HepG2 (cell line): ENCODE measurements around the gene CCDC197. TPM values are rescaled to one million over a fixed set of nuclear protein-coding genes. Genes with fewer than 3 reads are reported as not detected.

Source experiments
- ARID2 ChIP-seq: sonication (generic); formaldehyde crosslinking; IDR thresholded peaks from 2 replicates; pipeline ENCODE4 v1.8.1; 2022; ENCODE audit warnings: mild to moderate bottlenecking, missing genetic modification reagents, borderline replicate concordance
- CREB1 ChIP-seq, 2 experiments: fragments of 450-650 bp in 1 of 2; IDR thresholded peaks; 2 replicates each; pipeline ENCODE4 v1.6.1; 2016 to 2017; ENCODE audit warnings: control low read depth in 1 of 2, mild to moderate bottlenecking in 1 of 2, missing compliant biosample characterization in 1 of 2, missing genetic modification characterization in 1 of 2
- CREM ChIP-seq, 2 experiments: sonication (generic) in 1 of 2; formaldehyde crosslinking in 1 of 2; IDR thresholded peaks; 2 replicates each; pipeline versions ENCODE4 v1.4.0 to v1.6.1; 2016 to 2020; ENCODE audit warnings: antibody characterized with exemption in 1 of 2, mild to moderate bottlenecking in 1 of 2, missing genetic modification reagents in 1 of 2
- EZH2 ChIP-seq: conservative IDR thresholded peaks from 2 replicates; pipeline ENCODE4 v1.6.1; 2012; ENCODE audit warnings: mild to moderate bottlenecking, low read depth, low read length, moderate library complexity
- FOXK1 ChIP-seq: sonication (generic); formaldehyde crosslinking; IDR thresholded peaks from 2 replicates; pipeline ENCODE4 v1.4.0; 2020; ENCODE audit warnings: low read depth, missing genetic modification reagents, borderline replicate concordance
- HDAC1 ChIP-seq: sonication (generic); formaldehyde crosslinking; IDR thresholded peaks from 2 replicates; pipeline ENCODE4 v1.5.1; 2020; ENCODE audit warnings: mild to moderate bottlenecking, missing genetic modification reagents
- HHEX ChIP-seq: IDR thresholded peaks from 2 replicates; pipeline ENCODE4 v1.6.1; 2016; ENCODE audit warnings: control low read depth
- KAT8 ChIP-seq: IDR thresholded peaks from 2 replicates; pipeline ENCODE4 v1.6.1; 2016; ENCODE audit warnings: missing genetic modification reagents, missing compliant biosample characterization
- KMT2A ChIP-seq: sonication (generic); formaldehyde crosslinking; IDR thresholded peaks from 2 replicates; pipeline ENCODE4 v1.4.0; 2020; ENCODE audit warnings: missing genetic modification reagents
- ONECUT2 ChIP-seq: sonication (generic); formaldehyde crosslinking; IDR thresholded peaks from 2 replicates; pipeline ENCODE4 v1.4.0; 2020; ENCODE audit warnings: missing genetic modification reagents
- POGZ ChIP-seq: sonication (generic); formaldehyde crosslinking; IDR thresholded peaks from 2 replicates; pipeline ENCODE4 v1.4.0; 2020; ENCODE audit warnings: mild to moderate bottlenecking, missing genetic modification reagents
- REPIN1 ChIP-seq: sonication (generic); formaldehyde crosslinking; IDR thresholded peaks from 2 replicates; pipeline ENCODE4 v1.8.0; 2022; ENCODE audit warnings: missing genetic modification reagents, low read depth, mild to moderate bottlenecking, borderline replicate concordance
- SOX6 ChIP-seq, 2 experiments: fragments of 450-650 bp in 1 of 2; sonication (generic) in 1 of 2; formaldehyde crosslinking in 1 of 2; IDR thresholded peaks; 2 replicates each; pipeline versions ENCODE4 v1.4.0 to v1.6.1; 2017 to 2020; ENCODE audit warnings: antibody characterized with exemption in 1 of 2, mild to moderate bottlenecking in 1 of 2, missing genetic modification reagents in 1 of 2
- ZMYM4 ChIP-seq: sonication (generic); formaldehyde crosslinking; IDR thresholded peaks from 2 replicates; pipeline ENCODE4 v1.8.1; 2023; ENCODE audit warnings: mild to moderate bottlenecking, missing genetic modification reagents
- polyA plus RNA-seq, 8 experiments: library from polyadenylated mRNA; depleted of rRNA in 3 of 8; stranded (reverse) in 7 of 8; unstranded in 1 of 8; fragments of >200 nt; fragmentation: Illumina TruSeq in 4 of 8; extraction: Trizol in 4 of 8; gene quantifications; 2 replicates each; pipeline versions ENCODE4 v1.2.1 to v1.2.3, GENCODE V29; 2011 to 2016; ENCODE audit warnings: low read depth in 4 of 8, missing spikeins in 1 of 8, mixed read lengths in 1 of 8; ENCODE audit not compliant: insufficient read depth in 1 of 8
- total RNA-seq, 5 experiments: library from RNA; depleted of rRNA; stranded (reverse); fragments of >200 nt; fragmentation: Illumina TruSeq; extraction: Trizol; gene quantifications; 2 replicates each; pipeline ENCODE4 v1.2.3, GENCODE V29; 2016; ENCODE audit warnings: low read depth in 1 of 5
- TF ChIP-seq, protein P1 (sequence below): sonication (generic); formaldehyde crosslinking; IDR thresholded peaks from 2 replicates; pipeline ENCODE4 v1.5.1; 2020; ENCODE audit warnings: mild to moderate bottlenecking, missing genetic modification reagents, moderate library complexity
- TF ChIP-seq, protein P2 (sequence below): sonication (generic); formaldehyde crosslinking; IDR thresholded peaks from 2 replicates; pipeline ENCODE4 v1.4.0; 2020; ENCODE audit warnings: mild to moderate bottlenecking, missing genetic modification reagents
- TF ChIP-seq, protein P3 (sequence below): sonication (generic); formaldehyde crosslinking; IDR thresholded peaks from 2 replicates; pipeline ENCODE4 v1.4.0; 2020; ENCODE audit warnings: missing genetic modification reagents, low read depth, mild to moderate bottlenecking, borderline replicate concordance
- TF ChIP-seq, protein P4 (sequence below): sonication (generic); formaldehyde crosslinking; IDR thresholded peaks from 2 replicates; pipeline ENCODE4 v1.5.0; 2020; ENCODE audit warnings: missing genetic modification reagents, mild to moderate bottlenecking, borderline replicate concordance

The CCDC197 gene
- total and polyA plus RNA-seq, 2 of the 13 experiments (the other 11 are each of a cell fraction or from before 2014, with no cell fraction given), result 0.11 to 0.13 TPM

DNA sequence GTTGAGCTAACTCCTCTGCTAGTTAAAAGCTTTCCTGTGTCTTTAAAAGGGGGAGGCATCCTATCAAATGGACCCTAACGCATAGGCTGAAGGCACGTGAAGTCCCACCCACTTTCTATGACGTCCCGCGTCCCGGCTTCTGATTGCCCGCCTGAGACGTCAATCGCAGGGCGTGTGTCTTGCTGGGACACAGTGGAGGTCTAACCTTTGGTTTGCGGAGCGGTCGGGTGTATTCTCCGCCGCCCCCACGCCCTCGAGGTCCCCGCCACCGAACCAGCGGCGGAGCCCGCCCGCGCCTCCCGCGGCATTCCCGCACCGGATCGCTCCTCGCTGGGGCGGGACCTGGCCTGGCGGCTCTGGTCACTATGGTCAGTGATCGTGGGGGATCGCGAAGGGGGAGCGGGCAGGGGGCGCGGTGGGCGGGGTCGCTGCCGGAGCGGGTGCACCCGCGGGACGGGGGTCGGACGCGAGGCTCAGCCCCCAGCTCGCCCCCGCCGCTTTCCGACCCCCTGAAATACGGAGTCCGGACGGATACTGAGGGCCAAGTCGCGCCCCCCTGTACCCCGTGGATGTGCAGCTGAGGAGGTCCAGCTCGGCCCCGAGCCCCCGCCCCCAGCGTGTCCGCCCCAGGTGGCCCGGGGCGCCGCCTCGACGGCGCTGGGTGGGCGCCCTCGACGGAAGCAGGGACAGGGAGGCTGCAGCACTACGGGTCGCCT, 29.2 kb downstream of the CCDC197 start, which contains the start of gene OTUB2 (continued):
- TF ChIP-seq, protein P1, sequence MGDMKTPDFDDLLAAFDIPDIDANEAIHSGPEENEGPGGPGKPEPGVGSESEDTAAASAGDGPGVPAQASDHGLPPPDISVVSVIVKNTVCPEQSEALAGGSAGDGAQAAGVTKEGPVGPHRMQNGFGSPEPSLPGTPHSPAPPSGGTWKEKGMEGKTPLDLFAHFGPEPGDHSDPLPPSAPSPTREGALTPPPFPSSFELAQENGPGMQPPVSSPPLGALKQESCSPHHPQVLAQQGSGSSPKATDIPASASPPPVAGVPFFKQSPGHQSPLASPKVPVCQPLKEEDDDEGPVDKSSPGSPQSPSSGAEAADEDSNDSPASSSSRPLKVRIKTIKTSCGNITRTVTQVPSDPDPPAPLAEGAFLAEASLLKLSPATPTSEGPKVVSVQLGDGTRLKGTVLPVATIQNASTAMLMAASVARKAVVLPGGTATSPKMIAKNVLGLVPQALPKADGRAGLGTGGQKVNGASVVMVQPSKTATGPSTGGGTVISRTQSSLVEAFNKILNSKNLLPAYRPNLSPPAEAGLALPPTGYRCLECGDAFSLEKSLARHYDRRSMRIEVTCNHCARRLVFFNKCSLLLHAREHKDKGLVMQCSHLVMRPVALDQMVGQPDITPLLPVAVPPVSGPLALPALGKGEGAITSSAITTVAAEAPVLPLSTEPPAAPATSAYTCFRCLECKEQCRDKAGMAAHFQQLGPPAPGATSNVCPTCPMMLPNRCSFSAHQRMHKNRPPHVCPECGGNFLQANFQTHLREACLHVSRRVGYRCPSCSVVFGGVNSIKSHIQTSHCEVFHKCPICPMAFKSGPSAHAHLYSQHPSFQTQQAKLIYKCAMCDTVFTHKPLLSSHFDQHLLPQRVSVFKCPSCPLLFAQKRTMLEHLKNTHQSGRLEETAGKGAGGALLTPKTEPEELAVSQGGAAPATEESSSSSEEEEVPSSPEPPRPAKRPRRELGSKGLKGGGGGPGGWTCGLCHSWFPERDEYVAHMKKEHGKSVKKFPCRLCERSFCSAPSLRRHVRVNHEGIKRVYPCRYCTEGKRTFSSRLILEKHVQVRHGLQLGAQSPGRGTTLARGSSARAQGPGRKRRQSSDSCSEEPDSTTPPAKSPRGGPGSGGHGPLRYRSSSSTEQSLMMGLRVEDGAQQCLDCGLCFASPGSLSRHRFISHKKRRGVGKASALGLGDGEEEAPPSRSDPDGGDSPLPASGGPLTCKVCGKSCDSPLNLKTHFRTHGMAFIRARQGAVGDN, result peak; percentile 73
- TF ChIP-seq ONECUT2 (CRISPR knock-in tag) (no peak), POGZ (CRISPR knock-in tag) (peak; percentile 86), SOX6 (IDR thresholded peaks at IDR 0.05) (no peak), SOX6 (CRISPR knock-in tag; IDR thresholded peaks at IDR 0.05) (peak; percentile 55), REPIN1 (no peak), HHEX (CRISPR knock-in tag) (no peak), CREB1 (IDR thresholded peaks at IDR 0.05) (peak; percentile 90), CREB1 (CRISPR knock-in tag; IDR thresholded peaks at IDR 0.05) (peak; percentile 96), FOXK1 (CRISPR knock-in tag) (peak; percentile 59; the same call in 1 of the 2 replicates), EZH2 (no peak), CREM (IDR thresholded peaks at IDR 0.05) (peak; percentile 78), CREM (CRISPR knock-in tag; IDR thresholded peaks at IDR 0.05) (no peak), KAT8 (peak; percentile 58; the same call in 1 of the 2 replicates), KMT2A (CRISPR knock-in tag) (0 out of 2 replicates have a peak, but pooled peaks have one; percentile 35), ARID2 (no peak), ZMYM4 (peak; percentile 62; the same call in 1 of the 2 replicates), HDAC1 (CRISPR knock-in tag) (0 out of 2 replicates have a peak, but pooled peaks have one; percentile 23)
- TF ChIP-seq, protein P2, sequence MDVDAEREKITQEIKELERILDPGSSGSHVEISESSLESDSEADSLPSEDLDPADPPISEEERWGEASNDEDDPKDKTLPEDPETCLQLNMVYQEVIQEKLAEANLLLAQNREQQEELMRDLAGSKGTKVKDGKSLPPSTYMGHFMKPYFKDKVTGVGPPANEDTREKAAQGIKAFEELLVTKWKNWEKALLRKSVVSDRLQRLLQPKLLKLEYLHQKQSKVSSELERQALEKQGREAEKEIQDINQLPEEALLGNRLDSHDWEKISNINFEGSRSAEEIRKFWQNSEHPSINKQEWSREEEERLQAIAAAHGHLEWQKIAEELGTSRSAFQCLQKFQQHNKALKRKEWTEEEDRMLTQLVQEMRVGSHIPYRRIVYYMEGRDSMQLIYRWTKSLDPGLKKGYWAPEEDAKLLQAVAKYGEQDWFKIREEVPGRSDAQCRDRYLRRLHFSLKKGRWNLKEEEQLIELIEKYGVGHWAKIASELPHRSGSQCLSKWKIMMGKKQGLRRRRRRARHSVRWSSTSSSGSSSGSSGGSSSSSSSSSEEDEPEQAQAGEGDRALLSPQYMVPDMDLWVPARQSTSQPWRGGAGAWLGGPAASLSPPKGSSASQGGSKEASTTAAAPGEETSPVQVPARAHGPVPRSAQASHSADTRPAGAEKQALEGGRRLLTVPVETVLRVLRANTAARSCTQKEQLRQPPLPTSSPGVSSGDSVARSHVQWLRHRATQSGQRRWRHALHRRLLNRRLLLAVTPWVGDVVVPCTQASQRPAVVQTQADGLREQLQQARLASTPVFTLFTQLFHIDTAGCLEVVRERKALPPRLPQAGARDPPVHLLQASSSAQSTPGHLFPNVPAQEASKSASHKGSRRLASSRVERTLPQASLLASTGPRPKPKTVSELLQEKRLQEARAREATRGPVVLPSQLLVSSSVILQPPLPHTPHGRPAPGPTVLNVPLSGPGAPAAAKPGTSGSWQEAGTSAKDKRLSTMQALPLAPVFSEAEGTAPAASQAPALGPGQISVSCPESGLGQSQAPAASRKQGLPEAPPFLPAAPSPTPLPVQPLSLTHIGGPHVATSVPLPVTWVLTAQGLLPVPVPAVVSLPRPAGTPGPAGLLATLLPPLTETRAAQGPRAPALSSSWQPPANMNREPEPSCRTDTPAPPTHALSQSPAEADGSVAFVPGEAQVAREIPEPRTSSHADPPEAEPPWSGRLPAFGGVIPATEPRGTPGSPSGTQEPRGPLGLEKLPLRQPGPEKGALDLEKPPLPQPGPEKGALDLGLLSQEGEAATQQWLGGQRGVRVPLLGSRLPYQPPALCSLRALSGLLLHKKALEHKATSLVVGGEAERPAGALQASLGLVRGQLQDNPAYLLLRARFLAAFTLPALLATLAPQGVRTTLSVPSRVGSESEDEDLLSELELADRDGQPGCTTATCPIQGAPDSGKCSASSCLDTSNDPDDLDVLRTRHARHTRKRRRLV (CRISPR knock-in tag), result peak; percentile 34; the same call in 1 of the 2 replicates
- TF ChIP-seq, protein P3, sequence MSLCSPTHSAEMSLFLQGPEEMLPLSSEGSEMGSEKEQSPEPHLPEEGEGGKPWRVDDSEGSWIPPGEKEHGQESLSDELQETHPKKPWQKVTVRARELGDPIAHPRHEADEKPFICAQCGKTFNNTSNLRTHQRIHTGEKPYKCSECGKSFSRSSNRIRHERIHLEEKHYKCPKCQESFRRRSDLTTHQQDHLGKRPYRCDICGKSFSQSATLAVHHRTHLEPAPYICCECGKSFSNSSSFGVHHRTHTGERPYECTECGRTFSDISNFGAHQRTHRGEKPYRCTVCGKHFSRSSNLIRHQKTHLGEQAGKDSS (CRISPR knock-in tag), result peak; percentile 80; the same call in 1 of the 2 replicates
- TF ChIP-seq, protein P4, sequence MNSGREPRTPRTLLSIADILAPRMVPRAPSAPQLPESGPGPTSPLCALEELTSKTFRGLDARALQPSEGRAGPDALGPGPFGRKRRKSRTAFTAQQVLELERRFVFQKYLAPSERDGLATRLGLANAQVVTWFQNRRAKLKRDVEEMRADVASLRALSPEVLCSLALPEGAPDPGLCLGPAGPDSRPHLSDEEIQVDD (CRISPR knock-in tag), result no peak
